ENCODE data around the gene GSTCD. TPM values are rescaled to one million over a fixed set of nuclear protein-coding genes. Genes with fewer than 3 reads are reported as not detected.

The GSTCD gene
- total RNA-seq = 36.3 TPM

GRCh38 chr4:105708181-105709080 lies at the start of gene GSTCD, which contains the start of gene INTS12:
Gene GSTCD, plus strand, starts transcription at chr4:105708784. Its CDS starts 8,830 bp downstream, at chr4:105717614.
Gene INTS12, minus strand, starts transcription at chr4:105708689. Its CDS starts 8,684 bp downstream, at chr4:105700005.

GRCh38 chr4:105894660-105895582 lies 186.3 kb downstream of the GSTCD start, which contains the start of gene NPNT:
Gene NPNT, plus strand, starts transcription at chr4:105895471. Its CDS starts 182 bp downstream, at chr4:105895653.

Other genes with a start within 250 kb of the GSTCD start
- gene PPA2, start 234.7 kb upstream of the GSTCD start, total RNA-seq = 55.4 TPM
- under 0.01 TPM for gene ARHGEF38, start 156.2 kb upstream of the GSTCD start, total RNA-seq
- 38.2 TPM for gene INTS12, start 95 bp upstream of the GSTCD start, total RNA-seq
- gene NPNT, start 186.7 kb downstream of the GSTCD start, total RNA-seq = 43.8 TPM